RWPE1 (cell line): ENCODE results near the gene SATB1.
A peak's percentile ranks its signal among the peaks of the same experiment; 100 is the strongest.

Source experiments
- CTCF ChIA-PET: fragments of 350-600 bp; sonication (Branson Sonifier 250); formaldehyde crosslinking; extraction: SDS; loops from one replicate; lab custom pipeline; 2021; lab: Yijun Ruan, JAX
- POLR2A ChIA-PET: fragments of 400-600 bp; formaldehyde crosslinking; extraction: SDS; loops from one replicate; lab custom pipeline; 2020; ENCODE audit warnings: antibody characterized with exemption; ENCODE audit not compliant: low non-redundant PET; lab: Yijun Ruan, JAX
- DNase-seq: peaks from one replicate; pipeline ENCODE4 v3.0.0; 2012; ENCODE audit warnings: low spot score
- H3K27ac ChIP-seq: fragments of 450-650 bp; 2 replicates; pipeline ENCODE4 v1.5.1; 2017
- CTCF ChIP-seq: fragments of 450-650 bp; conservative IDR thresholded peaks from 2 replicates; pipeline ENCODE4 v1.5.1; 2017; ENCODE audit warnings: low read depth, mild to moderate bottlenecking

Gene SATB1

GRCh38 chr3:18394384-18394995, 30.6 kb downstream of the SATB1 start:
- no peak for TF ChIP-seq CTCF

GRCh38 chr3:18393906-18394305, 31.2 kb downstream of the SATB1 start:
- H3K27ac ChIP-seq = no peak overlapping the region

More at GRCh38 chr3:18394384-18394995, 30.6 kb downstream of the SATB1 start:
- DNase-seq = no peak
- POLR2A ChIA-PET = no interaction called here
- CTCF ChIA-PET = interaction anchor here (0.6 kb wide), 2 partner anchors 34 to 511 kb away, joined by 3 to 4 read pairs; no protein-coding TSS in a partner anchor
- H3K27ac ChIP-seq = no peak overlapping the region

GRCh38 chr3:18390024-18390660, 35.0 kb downstream of the SATB1 start:
- TF ChIP-seq CTCF = no peak
- ChIA-PET CTCF (interaction anchor here (0.7 kb wide), 1 partner anchor 154 kb away, joined by 3 read pairs; no protein-coding TSS in a partner anchor), POLR2A (no interaction called here)
- no peak overlapping the region for H3K27ac ChIP-seq
- DNase-seq = no peak

More at GRCh38 chr3:18393906-18394305, 31.2 kb downstream of the SATB1 start:
- DNase-seq = peak; percentile 1
- no peak for TF ChIP-seq CTCF
- ChIA-PET CTCF (interaction anchor here (0.7 kb wide), 1 partner anchor 480 kb away, joined by 3 read pairs; no protein-coding TSS in a partner anchor), POLR2A (no interaction called here)

GRCh38 chr3:18389108-18389733, 35.9 kb downstream of the SATB1 start:
- no peak overlapping the region for H3K27ac ChIP-seq
- TF ChIP-seq CTCF = peak; percentile 71
- DNase-seq = peak; percentile 1
- CTCF ChIA-PET = interaction anchor here (0.6 to 1.2 kb wide), 12 partner anchors 10 to 1645 kb away, joined by 3 to 5 read pairs (median 4); no protein-coding TSS in a partner anchor
- POLR2A ChIA-PET = no interaction called here

- ChIA-PET POLR2A (no interaction called here), CTCF (no interaction called here)
- H3K27ac ChIP-seq = no peak overlapping the region
- DNase-seq = no peak
- TF ChIP-seq CTCF = no peak
Observed at GRCh38 chr3:18386274-18386890, 38.8 kb downstream of the SATB1 start.

GRCh38 chr3:18385706-18386105, 39.4 kb downstream of the SATB1 start:
- POLR2A ChIA-PET = no interaction called here
- CTCF ChIA-PET = no interaction called here
- DNase-seq = no peak
- no peak overlapping the region for H3K27ac ChIP-seq
- no peak for TF ChIP-seq CTCF
